ENCODE results near the gene PCYT1B.
"Not testable (repeated sequence)": the region's sequence is repeated elsewhere in the genome, so short reads cannot be mapped to it uniquely, and the experiment has no call there.

PCYT1B gene

DNA sequence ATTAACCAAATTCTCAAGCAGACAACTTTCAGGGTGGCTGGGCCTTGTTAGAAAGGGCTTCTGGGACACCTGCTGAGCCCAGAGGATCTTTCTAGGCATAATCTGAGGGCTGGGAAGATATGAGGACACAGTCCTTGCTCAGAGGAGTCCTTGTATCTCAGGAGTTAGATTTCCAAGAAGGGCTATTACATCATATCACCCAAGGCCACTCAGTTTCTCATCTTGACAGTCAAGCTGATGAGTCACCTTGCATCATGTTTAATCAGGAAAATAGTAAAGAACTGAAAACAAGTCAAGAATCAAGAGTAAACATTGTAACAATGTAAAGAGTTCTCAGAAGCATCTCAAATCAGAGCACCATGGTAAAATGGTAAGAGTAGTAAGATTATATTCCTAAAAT lies 4.0 kb downstream of the PCYT1B start:
- no peak for DNase-seq

DNA sequence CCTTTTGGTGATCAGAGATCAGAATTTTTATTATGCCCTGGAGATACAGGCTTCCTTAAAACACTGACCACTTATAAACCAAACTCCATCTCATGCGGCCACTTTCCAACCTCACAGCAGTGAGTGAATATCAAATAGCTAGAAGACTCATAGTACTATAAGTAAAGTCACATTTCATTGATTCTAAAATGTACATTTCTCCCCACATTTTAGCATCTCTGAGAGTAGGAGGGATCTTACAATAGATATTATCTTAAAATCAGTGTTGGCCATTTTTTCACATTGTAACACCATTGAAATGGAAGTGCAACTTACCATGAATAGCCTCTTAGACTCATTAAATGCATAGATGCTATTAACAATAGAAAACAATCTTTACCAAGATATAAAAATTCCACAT lies 17.4 kb downstream of the PCYT1B start:
- DNase-seq: no peak

DNA sequence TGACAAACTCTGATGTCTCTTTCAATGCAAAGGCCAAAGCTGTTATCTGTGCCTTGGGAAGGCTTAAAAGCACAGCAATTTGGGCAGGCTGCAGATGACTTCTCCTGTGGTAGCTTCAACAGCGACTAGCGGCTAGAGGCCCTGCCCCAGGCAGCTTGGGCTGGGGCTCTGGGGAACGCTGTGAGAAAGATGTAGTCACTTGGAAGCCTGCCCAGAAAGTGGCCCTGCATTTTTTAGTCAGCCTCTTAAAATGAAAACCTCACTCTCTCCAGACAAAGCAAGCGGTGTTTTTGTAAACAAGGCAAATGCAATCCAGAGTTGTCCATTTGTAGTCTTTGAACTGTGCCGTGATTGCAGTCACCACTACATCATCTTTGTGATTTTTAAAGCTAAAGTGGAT lies 27.5 kb downstream of the PCYT1B start:
- no peak for DNase-seq

DNA sequence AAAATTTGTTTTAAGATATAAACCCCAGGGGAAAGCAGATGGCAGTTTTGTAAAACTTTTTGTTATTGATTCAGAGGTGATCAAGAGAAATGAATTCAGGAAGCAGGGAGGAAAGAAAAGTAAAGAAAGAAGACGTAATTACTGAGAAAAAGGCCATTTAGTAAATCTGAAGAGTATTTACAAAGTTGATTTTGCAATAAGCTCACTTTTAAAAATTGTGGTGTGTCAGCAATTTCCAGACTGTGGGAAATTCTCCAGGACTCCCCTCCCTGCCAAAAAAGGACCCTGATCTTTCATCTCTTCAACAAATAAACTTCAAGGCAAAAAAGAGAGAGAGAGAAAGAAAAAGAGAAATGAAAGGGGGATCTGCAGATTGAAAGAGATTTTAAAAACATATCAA lies 36.6 kb downstream of the PCYT1B start:
- no peak for DNase-seq

DNA sequence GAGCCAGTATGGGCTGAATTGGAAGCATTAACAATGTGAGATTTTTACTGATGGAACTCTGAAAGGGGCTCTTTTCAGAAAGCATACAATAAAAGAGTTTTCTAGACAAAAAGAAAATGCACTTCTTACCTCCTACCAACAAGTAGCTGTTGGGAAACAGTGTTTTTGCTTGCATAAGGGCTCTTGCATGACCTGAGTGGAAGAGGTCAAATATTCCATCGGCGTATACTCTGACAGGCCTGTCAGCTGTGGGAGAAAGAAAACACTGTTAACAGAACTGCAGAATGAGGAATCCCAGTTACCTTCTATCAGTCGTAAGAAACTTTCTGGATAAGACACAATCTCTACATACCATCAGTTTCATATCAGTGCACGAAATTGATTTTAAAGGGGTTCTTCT lies 39.5 kb downstream of the PCYT1B start:
- DNase-seq: no peak

DNA sequence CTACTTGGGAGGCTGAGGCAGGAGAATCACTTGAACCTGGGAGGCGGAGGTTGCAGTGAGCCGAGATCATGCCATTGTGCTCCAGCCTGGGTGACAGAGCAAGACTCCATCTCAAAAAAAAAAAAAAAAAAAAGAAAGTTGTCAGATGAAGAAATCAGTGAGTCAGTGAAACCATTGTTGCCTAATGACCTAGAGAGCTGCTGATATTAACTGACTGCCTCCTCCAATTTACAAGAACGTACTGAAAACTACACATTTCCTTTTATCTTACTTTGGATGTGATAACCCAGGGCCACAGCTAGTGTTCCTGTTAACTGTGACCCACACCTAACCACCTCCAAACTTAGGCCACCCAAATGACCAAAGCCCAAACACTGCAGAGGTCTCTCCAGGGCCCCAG lies 41.2 kb downstream of the PCYT1B start:
- not testable (repeated sequence) for DNase-seq

DNA sequence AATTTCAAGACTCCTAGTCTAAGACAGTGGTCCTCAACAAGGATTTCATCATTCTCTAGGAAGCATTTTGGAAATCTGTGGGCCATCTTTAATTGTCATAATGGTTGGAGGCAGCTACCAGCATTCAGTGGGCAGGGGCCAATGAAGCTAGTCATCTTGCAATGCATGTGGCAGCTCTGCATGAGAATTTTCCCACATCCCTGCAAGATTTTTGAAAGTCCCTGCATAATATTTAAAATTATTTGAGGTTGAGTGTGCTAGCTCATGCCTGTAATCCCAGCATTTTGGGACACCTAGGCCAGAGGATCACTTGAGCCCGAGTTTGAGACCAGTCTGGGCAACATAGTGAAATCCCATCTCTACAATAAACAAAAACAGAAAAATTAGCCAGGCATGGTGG lies 44.0 kb downstream of the PCYT1B start:
- no peak for DNase-seq

DNA sequence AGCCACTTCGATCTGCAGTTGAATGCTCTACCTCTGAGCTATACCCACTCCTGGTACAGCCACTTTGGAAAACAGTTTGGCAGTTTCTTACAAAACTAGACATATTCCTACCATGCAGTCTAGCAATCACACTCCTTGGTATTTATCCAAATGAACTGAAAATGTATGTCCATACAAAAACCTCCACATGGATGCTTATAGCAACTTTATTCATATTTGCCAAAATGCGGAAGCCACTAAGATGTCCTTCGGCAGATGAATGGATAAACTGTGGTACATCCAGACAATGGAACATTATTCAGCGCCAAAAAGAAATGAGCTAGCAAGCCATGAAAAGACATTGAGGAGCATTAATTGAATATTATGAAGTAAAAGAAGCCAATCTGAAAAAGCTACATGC lies 45.3 kb downstream of the PCYT1B start:
- no peak for DNase-seq

DNA sequence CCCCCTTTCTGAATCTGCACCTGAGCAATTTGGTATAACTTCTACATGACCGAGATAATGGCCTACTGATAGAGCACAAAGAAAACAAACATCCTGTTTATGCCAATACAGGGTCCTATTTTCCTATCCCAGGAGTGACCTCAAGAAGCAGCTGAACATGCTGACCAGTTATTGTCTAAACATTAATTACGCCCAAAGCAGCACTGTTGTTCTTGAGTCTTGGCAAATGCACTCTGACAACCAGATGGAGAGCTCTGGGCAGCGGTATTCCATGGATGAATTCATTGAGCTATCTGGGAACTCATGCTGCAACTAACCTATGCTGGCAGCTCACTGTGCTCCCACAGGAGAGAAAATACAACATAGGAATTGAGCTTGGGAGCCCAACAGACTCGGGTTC lies 52.6 kb downstream of the PCYT1B start:
- no peak for DNase-seq

DNA sequence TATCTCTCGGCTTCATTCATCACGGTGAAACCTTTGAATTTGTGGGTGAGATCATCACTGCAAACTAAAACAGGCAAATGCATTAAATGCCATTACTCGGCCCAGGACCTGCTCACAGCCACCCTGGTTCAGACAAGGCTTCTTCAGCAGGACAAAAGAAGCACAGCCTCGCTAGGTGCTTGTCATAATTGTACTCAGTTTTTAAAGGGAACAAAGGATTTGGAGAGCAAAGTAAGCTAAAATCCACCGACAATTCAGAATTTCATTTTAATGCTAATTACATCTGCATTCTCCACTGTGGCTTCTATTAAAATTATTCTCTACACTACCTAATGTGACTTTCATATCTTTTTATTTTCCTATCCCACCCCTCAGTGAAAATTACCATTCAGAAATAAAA lies 57.0 kb downstream of the PCYT1B start:
- no peak for DNase-seq

DNA sequence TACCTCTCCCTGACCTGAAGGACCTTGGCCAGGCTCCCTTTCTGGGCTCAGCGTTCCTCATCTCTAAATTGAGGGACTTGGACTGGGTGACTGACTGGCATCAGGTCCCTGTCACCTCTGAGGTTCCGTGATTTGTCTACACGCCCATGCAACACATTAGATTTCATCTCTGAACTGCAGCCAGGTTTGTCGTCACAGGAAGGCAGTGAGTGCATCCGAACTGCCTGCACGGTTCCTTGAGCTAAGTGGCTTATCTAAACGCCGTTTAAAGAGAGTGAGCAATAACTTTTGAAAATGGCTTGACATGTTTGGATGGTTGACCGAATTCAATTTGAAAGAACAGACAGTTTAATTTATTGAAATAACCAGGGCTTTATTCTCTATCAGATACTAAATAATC lies 70.1 kb downstream of the PCYT1B start:
- no peak for DNase-seq

DNA sequence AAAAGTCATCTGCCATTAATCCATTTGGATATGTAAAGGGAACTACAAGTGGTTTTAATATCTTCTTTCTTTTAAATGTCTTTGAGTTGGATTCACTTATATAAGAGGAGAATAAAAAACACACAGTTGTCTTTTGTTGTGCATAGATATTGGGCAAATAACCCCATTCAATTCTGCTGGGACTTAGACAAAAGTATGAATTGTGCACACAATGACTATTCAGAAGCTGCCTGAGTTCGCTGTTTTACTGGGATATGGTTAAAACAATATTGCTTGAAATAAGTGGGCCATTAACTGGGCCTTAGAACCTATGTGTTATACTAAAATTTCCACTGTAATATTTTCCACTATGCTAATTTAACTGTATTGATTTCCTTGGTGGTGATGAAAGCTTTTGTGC lies 71.7 kb downstream of the PCYT1B start:
- no peak for DNase-seq

DNA sequence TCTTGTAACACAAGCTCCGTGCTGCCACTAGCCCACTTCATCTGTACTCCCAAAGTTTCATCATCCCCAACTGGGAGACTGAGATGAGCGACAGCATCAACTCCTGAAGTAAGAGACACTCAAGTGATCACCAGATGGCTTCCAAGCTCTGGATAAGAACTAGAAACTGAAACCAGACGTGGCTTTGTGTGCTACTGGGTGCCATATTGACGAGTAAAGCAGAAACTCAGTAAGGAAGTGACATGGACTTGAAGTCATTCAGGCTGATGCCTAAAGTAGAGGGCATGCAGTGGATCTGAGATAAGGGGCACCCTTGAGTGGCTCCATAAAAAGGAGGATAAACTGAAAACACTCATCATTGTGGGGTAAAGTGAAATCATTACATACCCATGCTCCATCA lies 72.4 kb downstream of the PCYT1B start:
- DNase-seq: no peak

DNA sequence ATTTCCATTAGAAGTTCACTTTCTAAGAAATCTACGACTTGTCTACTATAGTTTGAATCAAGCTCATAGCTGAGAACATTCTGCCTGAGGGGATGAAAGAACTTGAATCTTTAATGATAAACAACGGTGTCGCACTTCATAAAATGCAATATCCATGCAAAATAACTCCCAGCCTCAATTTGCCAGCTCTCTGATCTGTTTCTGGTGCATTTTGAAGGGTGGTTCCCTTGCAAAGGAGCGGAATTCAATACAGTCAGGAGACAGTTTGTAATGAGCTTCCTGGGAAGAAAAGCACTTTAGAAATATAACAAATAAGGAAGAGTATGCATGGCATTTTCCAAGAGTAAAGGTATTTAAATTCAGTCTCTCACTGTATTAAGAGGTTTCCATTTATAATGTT lies 80.0 kb downstream of the PCYT1B start:
- no peak for DNase-seq

DNA sequence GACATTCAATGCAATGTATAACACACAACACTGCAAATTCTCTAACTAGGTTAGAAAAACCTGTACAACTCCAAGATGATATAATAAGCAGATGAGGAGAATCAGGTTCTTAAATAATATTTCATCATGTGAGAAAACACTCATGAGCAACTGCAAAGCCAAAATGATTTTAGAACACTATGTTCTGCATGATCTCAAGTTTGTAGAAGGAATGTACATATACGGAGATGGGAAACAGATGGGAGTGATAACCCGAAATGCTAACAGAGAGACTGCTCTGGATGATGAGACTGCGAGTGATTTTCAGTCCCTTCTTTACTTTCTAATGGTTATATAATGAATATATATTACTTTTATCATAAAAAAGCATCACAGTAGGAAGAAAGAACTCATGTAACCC lies 80.9 kb downstream of the PCYT1B start:
- no peak for DNase-seq

DNA sequence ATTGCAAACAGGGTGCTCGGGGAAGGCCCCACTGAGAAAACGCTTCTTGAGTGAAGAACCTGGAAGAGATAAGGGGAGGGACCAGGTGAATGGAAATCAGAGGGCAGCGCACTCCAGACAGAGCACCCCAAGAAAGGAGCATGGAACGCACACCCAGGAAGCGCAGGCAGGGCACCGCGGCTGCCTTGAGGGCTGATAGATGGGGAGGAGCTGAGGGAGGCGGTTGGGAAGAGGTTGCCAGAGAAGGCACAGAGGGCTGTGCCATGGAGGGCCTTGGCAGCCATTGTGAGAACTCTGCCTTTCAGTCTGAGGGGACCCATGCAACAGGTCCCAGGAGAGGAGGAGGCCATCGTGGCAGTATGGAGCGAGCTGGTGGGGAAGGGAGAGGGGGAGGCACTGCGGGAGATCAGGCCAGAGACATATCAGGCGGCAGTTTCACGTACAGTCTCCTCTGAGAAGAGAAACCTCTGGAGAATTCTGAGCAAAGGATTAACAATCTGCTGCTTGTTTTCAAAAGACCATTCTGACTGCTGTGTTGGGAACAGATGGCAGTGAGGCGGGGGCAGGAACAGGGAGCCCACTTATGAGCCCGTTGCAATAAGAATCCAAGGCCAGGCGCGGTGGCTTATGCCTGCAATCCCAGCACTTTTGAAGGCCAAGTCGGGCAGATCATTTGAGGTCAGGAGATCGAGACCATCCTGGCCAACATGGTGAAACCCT lies 83.7 kb downstream of the PCYT1B start:
- no peak for DNase-seq

DNA sequence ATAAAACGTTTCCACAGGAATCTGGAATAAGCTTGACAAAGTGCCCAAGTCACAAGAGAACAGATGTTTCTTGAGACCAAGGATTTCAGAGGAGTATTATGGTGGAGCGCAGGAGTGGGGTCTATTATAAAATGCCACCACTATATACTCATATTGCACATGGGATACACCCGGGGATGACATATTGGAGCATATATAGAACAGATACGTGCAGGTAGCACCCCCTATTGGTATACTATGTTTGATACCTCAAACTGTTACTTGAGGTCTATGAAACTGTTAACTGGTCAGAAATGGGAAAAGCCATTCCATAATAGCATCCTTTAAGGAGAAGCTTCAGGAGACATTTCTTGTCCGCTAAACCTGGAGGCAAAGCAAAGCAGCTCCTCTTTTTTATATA lies 86.0 kb downstream of the PCYT1B start:
- no peak for DNase-seq

DNA sequence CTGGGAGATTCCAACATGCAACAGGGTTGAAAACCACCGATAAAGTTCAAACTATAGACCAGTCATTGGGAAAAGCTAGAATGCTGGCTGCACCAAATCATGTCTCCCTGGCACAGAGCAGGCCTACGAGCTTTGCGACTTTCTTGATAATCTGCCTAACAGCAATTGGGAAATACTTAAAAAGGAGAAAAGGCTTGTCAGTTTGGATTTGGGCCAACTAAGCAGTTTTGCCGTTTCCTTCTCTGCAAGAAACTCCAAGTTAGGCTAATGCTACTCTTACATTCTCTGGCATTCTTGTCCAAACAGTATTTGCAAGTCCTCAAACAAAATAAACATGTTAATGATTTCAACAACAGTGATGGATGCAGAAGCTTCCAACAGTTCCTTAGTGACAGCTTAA lies 94.1 kb downstream of the PCYT1B start:
- no peak for DNase-seq

DNA sequence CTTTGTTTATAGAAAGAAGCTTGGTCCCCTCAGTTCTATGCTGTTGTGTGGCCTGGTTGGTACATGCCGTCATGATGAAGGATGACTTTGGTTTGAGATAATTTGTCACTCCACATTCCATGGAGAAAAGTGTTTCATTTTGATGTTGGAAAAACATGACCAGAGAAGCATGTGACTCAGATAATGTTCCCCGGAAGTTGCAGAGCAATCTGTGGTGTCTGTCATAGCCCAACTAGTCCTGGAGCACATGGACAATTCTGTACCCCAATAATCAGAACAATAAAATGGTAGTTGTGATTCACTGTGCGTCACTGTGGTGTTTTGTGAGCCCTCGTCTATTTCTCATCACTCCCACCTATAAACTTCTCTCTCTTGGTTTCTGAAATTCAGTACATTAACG lies 97.0 kb downstream of the PCYT1B start:
- DNase-seq: no peak

DNA sequence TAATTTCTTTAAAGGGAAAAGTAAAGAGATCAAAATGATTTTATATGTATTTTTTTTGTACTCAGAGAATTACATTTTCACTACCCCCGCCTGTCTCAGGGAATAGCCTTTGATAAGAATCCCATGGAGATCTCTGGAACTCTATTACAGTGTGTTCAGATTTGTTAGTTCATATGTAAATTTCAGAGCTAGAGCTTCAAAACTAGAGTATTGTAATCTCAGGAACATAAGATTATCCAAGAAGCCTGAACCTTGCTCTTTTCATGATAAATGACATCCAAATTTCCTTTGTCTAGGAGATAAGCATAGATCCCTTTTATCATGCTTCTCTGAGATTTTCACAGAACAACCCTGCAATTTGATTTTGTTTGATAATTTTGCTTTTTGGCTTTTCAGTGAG lies 99.2 kb downstream of the PCYT1B start:
- DNase-seq: no peak

DNA sequence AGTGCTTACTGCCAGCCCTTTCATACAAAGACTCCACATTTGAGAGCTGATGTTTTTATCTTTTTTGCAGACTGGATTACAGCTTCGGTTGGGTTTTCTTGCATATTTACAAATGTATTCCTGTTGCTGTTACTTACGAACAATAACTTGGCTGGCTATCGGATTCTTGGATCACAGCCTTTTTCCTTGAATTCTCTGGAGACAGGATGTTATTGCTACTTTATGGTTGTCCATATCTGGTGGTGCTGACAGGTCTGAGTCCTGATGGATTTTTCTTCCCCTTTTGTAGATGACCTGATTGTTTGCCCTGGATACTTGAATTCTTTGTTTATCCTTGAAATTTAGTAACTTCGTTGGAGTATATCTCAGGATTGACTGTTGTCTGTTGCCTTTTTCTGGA lies 104.4 kb downstream of the PCYT1B start:
- no peak for DNase-seq

DNA sequence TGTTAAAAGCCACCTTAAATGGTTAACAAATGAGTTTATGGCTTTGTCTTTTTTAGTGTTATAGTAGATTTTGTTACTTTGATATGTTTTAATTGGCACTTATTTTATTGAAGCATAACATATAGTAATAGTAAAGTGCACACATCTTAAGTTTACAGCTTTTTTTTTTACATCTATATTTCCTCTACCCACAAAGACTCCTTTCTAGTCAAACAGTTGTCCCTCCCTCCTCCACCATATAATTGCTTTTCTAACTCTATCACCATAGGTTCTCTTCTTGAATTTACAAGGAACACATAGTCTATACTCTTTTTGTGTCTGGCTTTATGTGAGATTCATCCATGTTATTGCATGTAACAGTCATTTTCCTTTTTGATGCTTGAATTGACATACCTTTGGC lies 110.6 kb downstream of the PCYT1B start:
- DNase-seq: no peak

DNA sequence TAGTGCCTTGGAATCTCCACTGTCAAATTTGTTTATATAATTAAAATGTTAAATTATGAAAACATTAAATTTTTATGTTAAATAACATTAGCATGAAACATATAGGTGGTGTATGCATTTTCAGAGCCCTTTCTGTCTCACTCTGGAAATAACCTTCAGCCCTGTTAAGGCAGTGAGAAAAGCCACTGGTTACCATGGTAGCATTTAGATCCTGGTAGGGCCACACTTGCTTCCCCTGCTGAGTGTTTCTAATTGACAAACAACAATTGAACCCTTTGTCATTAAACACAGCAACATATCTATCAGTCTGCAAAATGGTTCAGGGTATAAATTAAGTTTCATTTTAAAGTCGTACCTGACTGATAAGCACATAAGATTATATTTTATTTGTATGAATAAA lies 118.5 kb downstream of the PCYT1B start:
- no peak for DNase-seq

DNA sequence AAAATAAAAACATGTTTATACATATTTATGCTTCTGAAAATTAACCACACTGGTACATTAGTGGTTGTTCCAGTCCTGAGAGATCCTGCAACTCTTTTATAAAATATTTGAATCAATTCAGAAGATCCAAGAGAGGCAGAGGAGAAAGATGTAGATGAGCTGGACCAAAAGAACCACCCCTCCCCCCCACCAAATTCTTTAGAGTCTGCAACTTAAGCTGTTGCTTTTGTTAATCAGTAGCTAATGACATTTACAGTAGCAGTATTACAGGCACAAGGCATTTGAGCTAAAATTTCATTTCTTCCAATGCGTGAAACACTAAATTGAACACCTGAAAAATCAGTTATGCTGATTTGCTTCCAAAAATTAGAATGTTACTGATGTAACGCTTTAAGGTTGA lies 120.5 kb downstream of the PCYT1B start:
- no peak for DNase-seq

DNA sequence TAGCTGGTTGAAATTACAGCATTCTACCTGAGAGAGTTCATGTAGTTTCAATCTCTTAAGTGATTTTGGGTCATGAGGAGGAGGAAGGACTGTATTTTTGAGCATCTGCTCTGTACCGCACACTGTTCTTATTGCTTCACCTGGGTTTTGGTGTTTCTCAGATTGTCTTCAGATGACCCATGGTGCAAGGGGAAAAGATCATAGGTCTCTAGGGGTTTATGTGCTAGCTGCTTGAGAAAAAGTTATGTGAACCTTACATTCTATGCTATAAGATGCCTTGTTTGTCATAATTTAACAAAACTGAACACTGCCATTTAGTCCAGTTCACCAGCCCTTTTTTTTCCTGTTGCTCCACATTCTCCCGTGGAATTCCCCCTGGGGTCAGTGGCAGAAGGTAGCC lies 121.7 kb downstream of the PCYT1B start:
- DNase-seq: no peak

DNA sequence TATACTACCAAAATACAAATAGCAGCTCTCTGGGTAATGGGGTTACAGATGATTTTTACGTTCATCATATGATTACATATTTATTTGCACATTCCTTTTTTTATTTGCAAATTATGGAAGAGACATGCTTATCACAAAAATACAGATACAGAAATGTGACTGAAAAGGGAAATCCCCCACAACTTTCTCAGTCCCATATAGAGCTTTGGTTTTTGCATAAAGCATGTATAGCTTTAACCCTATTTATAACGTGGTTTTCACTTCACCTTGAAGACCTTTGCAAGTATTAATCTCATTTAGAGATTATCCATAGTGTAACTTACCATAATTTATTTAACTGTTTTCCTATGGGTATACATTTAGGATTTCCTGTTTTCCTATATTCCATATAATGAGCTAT lies 126.7 kb downstream of the PCYT1B start:
- DNase-seq: no peak
